Skin of body (tissue), 2 donors: Measurements from ENCODE around the gene ADARB1. TPM values are rescaled to one million over a fixed set of nuclear protein-coding genes. Genes with fewer than 3 reads are reported as not detected.

ENCODE experiments used
- DNase-seq: peaks from one replicate; lab custom pipeline; 2025; lab: John Stamatoyannopoulos, UW
- total RNA-seq: library from RNA; depleted of rRNA; stranded (reverse); fragments of >200 nt; gene quantifications from one replicate; pipeline ENCODE4 v1.2.3, GENCODE V29; 2014

Gene ADARB1
- total RNA-seq, 1 donor from 2014 or later: 28.3 TPM

DNA sequence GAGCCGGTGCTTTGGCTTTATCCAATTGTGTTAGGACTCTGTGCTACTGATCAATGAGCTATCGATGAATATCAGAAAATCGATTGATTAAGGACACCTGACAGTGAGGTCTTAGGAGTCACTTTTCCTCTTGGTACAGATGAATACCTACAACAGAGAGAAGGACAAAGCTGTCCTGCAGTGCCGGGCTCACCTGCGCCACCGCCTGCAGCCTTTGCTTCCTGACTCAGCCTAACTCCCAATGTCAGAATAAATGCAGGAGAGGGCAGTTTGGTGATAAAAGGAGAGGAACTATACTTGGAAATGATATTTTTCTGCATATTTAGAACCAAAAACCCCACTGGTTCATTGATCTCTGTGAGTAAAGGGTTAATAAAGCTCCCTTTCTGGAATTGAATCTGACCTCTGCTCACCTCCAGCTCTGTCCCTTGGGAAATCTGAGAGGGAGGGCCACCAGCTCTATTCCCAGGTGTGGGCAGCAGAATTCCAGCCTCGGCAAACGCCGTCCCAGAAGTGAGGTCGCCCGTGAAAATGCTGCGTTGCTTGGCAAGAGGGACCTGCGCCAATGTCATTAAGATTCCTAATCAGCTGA lies 174.0 kb downstream of the ADARB1 start:
- no peak for DNase-seq

DNA sequence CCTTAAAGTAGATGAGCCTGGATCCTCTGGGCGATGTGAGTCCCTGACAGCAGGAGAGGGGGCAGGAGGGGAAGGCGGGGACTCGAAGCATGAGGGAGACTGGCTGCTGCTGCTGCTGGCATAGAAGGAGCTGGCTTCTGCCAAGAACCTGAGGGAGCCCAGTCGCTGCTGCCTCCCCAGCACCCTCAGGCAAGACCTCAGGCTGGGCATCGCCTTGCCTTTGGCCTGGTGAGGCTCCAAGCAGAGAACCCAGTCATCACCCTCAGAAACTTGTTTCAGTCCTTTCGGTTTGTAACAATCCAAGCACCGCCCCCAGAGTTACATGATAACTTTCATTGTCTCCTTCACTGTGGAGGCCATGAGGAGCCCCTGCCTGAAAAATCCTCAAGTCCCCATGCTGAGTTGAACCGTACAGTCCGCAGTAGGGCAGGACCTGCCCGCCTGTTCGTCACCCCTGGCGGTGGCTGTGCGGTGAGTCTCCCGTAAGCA lies 174.6 kb downstream of the ADARB1 start:
- DNase-seq: no peak

DNA sequence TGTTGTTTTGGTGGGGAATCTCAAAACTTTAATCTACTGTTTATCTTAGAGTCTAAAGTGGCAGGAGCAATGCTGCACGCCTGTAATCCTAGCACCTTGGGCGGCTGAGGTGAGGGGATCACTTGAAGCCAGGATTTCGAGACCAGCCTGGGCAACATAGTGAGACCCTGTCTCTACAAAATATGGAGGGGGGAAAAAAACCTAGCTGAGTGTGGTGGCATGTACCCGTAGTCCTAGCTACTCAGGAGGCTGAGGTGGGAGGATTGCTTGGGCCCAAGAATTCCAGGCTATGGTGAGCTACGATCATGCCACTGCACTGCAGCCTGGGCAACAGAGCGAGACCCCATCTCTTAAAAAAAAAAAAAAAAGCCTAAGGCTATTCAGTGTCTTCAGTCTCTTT lies 175.2 kb downstream of the ADARB1 start:
- no peak for DNase-seq

DNA sequence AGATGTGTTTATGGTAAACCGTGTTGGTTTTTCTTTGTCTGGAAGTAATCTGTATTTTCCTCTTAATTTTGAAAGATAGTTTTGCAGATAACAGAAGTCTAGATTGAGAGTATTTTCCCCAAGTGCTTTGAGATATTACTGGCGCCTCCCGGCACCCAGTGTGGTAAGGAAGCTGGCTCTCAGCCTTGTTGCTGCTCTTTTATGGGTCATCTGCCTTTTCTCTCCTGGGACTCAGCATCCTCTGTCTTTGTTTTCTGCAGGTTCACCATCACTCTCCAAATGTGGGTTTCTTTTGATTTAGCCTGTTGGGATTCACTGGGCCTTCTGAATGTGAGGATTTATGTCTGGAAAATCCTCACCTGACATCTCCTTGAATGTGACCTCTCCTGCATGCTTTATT lies 175.9 kb downstream of the ADARB1 start:
- DNase-seq: no peak

DNA sequence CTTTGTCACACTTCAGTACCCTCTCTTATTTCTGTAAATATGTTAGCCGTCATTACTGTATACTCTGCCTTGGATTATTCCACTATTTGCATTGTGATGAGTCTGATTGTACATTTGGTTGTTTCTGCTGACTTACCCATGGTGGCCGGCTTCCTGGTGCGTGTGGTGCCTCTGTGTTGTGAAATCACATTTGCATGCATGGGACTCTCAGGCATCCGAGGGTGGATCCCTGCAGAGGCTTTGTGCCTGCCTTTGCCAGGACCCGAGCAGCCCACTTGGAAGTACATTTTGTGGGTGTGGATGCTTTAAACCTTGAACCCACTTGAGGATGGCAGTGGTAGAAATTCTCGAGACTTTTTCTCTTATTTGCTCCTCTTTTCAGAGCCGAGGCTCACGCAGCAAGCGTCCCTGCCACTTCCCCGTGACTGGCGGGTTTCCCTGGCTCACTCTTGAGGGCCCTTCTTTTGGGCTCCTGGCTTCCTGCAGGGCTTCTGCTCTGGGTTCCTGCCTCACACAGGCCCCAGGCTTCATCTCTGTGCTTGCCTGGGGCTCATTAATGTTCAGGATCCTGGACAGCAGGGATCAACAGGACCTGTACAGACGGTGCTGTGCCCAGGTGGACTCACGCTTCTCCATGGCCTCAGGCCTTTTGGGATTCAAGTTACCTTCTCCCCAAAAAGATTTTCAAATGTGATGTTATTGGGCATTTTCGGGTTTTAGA lies 176.7 kb downstream of the ADARB1 start:
- DNase-seq: no peak

DNA sequence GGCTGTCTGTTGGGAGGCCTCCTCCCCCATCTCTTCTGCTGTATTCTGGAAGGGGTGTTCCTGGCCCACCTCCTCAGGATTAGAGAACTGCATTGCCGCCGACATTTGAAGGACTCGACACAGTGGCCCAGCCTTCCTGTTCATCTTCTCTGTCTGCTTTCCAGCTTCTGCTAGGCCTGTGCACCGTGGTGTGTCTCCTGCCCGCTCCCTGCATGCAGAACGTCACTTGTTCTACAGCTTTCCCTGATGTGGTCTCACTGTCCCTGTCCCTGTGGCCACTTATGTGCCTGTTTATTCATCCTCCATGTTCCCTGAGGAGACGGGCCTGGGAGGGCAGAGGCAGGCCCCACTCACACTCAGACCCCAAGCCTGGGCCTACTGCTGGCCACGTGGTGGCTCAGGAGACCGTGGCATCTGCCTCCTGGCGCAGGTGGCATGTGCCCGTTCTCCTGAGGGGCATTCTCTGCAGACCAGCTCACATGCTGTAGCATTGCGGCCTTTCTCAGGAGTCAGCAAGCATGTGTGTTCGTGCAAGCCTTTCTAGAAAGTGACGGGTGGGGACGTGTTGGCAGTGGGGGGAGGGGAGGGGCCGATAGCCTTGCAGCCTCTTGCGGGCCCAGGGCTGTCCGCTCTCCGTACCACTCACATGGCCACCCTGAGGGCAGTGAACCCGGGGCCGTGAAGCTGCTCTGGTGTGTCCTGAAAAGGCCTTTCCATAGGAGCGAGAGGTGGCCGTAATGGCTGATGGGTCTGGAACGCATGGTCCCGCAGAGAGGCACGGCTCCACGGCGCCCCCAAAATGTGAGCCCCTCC lies 177.5 kb downstream of the ADARB1 start:
- no peak for DNase-seq

DNA sequence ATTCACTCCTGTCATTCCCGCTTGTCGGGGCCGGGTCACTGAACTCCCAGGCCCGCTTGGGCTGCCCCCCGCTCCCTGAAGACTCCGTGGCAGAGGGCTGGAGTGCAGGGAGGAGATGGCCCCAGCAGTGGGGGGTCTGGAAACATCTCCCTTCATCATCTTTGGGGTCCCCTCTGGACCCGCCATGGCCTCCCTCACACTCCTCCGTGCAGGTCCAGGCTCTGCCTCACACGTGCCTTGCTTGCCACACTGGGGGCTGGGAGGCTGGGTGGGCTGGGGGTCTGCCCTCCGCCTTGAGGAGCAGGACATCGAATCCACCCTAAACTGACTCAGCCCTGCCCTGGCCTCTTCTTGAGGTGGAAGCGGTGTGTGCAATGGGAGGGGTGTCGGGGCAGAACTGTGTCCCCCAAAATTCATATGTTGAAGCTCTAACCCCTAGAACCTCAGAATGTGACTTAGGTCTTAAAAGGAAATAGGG lies 178.1 kb downstream of the ADARB1 start:
- no peak for DNase-seq

DNA sequence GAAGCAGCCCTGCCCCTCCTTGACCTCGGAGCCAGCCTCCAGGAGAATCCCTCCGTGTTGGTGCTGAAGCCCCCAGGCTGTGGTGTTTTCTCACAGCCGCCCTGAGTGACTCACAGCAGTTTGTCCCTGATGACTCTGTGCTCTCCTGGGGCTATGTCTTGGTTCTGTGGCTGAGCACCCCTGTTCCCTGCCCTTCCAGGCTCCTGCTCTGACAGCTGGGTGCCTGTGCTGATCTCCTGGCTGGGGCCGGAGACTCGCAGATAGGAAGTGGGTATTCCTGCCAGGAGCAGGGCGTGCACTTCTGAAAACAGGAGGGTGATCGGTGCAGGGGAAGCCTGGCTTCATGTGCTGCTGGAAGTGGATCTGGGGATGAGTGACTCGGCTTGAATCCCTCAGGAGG lies 178.8 kb downstream of the ADARB1 start:
- DNase-seq: no peak

DNA sequence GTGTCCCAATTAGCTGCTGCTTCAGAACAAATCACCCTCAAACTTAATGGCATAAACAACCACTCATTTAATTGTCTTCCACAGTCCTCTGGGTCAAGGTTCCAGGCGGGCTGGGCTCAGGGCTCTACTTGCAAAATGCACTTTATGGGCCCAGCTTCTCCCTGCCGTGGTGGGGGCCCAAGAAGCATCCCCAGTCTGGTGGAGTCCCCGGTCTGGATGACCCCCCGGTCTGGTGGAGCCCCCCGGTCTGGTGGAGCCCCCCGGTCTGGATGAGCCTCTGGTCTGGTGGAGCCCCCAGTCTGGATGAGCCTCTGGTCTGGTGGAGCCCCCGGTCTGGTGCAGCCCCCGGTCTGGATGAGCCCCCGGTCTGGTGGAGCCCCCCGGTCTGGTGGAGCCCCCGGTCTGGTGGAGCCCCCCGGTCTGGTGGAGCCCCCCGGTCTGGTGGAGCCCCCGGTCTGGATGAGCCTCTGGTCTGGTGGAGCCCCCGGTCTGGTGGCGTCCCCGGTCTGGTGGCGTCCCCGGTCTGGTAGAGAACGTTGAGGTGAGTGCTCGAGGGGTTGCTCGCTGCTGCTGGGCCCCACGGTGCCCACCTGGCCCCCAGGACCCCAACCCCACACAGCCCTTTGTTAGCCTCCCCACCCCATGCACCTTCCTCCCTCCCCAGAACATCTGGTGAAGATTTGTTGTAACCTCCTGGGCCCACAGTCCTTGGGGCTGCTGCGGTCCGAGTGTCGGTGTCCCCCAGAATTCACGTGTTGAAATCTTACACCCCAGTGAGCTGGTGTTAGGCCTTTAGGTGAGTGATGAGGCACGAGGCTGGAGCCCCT lies 179.5 kb downstream of the ADARB1 start:
- no peak for DNase-seq

DNA sequence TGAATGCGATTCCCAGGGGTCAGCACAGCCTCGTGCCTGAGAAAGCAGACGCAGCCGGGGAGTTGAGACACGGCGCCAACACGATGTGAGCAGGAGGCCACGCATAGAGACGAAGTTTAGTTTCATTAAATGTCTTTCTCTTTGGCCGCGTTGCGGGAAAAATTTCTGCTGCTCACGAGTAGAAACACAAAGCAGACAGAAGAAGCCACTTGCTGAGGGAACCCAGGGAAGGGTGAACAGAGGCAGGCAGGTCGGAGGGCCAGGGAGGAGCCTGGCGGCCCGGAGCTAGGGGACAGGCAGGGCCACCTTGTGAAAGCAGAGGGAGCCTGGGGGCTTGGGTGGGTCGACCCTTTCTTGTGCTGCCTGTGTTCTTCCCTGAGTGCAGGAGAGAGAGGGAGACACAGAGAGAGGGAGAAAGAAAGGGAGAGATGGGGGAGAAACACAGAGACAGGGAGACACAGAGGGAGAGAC lies 180.1 kb downstream of the ADARB1 start:
- DNase-seq: no peak

DNA sequence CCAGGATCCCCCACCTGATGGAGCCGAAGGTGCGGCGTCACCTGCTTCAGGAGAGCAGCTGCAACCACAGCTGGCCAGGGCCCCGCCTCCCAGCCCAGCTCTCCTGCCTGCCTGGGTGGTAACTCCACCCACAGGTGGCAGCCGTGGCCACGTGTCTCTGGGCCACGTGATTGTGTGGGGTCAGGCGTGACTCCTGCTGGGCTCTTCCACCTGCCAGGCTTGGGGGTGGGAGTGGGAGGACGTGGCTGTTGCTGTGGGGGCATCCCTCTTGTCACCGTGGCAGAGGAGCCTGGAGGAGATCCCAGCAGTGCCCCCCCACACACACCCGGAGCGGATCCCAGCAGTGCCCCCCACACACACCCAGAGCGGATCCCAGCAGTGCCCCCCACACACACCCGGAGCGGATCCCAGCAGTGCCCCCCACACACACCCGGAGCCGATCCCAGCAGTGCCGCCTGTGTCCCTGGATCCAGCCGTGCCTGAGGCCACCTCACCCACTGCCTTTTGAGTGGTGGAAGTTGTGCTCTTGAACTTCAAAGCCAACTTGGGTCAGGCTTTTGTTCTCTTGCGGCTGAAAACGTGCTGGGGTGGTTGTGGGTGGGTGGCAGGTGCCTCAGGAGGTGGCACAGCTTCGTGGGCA lies 181.1 kb downstream of the ADARB1 start:
- DNase-seq: no peak

DNA sequence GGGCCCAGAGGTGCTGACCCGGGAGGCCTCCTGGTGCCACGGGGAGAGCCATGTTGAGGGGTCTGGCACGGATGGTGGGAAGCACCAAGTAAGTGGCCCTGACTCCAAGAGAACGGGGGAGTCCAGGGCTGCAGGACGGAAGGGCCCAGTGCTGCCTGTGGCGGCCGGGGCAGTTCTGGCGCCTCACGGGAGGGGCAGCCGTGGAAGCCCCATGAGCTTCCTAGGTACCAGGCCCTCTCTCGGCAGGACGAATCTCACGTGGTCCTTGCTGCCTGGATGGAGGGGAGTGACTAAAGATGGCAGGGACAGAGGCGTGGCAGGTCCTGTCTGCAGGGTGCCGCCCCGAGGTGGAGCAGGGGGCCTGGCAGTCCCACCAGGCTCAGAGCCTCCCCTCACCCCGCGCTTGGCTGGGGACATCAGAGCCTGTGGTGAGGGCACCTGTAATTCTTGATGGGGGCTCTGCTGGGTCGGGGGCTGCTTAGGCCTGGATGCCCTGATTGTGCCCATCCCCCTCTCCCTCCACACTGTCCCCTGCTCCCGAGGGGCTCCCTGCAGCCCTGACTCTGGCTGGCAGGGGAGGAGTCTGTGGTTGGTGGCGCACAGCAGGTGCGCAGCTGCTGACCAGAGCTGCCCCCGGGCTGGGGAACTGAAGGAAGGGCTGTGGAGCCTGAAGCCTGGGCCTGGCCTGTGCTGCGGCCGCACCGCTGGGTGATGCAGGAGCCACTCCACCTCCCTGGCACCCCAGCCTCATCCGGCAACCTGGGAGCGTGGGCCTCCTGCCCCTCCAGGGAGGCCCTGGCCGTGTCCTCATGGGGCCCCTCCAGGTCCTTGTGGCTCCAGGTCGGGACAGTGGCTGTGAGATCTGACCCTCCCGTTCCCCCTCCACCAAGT lies 181.9 kb downstream of the ADARB1 start:
- no peak for DNase-seq

DNA sequence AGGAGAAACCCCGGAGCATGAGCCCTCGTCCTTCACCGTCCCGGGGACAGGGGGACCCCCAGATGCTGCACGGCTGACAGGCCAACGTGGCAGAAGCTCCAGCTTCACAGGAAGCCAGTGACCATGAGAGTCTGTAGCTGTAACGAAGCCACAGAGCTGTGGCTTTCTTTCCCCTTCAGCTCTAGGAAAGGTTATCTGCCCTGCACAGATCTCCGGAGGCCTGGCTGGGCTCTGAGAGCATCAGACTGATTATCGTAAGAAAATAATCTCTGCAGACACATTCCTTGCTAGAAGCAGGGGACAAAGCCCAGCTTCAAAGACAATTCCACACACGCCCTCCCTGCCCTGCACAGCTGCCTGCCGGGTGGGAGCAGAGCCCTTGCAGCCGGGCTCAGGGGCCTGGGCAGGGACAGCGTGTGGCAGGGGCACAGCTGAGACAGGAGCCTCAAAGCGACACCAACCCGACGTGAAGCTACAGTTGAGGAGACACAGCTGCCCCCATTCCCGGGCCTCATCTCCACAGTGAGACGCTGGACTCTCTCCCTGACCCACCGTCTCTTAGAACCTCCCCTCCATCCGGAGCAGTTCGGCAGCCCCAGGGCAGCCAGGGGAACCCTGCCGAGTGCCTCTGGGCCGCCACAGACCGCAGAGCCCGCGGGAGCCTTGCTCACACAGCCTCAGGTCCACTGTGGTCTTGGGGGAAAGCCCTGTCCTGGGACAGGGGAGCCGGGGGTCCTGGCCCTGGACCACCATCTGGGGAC lies 182.7 kb downstream of the ADARB1 start:
- no peak for DNase-seq

DNA sequence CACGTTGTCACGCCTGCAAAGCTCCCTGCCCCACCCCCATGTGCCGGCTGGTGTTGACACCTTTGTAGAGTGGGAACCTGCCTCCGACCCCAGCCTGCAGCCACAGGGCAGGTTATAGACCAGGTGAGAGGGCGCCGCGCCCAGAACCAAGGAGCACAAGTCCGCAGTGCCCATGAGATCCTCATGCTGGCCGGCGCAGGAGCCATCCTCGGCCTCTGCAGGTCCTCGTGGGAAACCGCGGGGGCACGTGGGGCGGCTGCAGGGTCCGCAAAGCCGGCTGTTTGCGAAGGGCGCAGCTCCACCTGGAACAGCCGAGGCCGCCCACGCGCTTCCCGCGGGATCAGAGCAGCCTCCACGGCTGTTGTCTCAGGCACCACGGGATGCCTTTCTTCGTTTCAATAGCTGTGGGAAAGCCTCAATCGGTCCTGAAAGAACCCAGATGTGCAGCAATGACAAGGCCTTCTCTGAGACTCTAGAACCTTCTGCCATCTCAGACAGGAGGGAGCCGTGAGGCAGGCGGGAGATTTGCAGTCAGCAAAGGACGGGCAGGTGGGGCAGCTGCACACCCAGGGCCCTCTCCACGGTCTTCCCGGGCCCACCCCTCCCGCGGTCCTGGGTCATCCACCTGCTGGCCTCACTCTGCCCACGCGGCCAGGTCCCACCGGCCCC lies 183.4 kb downstream of the ADARB1 start:
- DNase-seq: no peak

DNA sequence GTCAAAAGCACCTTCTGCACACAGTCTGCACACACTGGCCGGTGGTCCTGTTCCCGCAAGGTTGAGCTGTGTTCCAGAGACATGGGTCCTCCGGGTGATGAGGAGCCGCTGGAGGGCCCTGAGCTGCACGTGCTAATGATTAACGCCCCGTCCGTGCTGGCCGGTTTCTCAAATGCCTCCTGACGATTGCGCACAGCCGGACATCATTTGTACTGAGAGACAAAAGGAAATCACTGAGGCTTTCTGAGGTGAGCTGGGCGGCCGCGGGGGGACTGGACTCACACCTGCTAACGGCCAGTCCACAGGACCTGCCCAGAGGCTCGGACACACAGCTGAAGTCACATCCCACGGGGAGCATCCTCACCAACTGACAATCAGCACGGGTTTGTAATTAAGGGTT lies 184.1 kb downstream of the ADARB1 start:
- DNase-seq: no peak

DNA sequence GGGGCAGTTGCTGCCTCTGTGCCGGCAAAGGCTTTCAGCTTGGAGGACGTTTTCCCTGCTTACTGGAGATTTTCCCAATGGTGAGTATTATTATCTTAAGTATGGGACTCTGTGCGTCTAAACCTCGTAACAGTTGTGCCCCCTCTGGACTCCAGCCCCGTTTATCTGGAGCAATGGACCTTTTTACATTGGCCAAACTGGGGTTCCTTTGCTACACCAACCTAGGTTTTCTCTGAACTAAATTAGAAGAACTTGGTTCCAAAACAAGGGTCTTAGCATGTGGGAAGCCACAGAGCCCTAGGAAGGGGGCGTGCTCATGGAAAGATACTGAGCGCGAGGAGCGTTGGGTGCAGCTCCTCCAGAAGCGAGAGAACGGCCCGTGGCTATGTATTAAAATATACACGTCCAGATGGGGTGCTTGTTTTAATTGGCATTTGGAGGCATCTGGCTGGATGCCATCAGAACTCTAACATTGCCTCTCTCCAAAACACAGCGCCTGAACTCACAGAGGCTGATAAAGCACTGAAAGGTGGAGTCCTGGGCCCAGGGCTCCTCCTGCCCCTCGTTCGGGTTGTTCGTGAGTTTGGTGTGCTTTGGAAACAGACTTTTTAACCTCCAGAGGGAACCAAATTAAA lies 184.9 kb downstream of the ADARB1 start:
- DNase-seq: no peak

DNA sequence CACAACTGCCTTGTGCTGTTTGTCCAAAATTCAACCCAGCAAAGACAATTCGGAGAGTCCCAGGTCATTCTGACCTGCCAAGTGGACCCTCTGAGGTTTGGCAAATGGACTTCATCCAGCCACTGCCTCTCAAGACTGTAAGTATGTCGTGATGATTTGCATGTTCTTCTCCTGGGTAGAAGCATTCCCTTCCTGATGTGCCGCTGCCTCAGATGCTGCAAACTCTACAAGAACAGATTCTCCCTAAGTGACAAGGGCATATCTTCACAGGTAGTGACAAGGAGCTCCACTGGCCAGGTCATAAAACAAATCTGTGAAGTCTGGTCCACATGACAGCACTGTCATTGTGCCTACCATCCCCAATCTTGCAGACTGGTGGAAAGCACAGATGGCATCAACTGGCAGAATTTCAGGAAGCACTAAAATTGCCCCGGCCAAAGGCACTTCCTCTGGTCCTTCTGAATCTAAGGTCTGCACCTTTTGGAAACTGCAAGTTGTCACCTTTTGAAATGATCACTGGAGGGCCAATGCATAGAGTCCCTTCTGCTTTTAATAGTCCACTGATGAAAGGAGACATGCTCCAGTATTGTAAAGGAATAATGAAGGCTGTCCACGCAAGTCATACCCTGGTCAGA lies 185.9 kb downstream of the ADARB1 start:
- DNase-seq: no peak
